Ovary (tissue), 9 donors: ENCODE results near the gene KIAA1328. TPM values are rescaled to one million over a fixed set of nuclear protein-coding genes. Genes with fewer than 3 reads are reported as not detected.

Source experiments
- DNase-seq, 5 donors: peaks; one replicate each; pipeline ENCODE4 v3.0.0-alpha.2; 2019 to 2020
- H3K27ac ChIP-seq, 2 donors: fragments of 200-600 bp; one replicate each; pipeline versions ENCODE4 v1.5.1 to v1.8.0; 2019 to 2022
- H3K27me3 ChIP-seq: fragments of 200-600 bp; one replicate; pipeline ENCODE4 v1.8.0; 2022
- H3K36me3 ChIP-seq: fragments of 200-600 bp; sonication (generic); one replicate; pipeline ENCODE4 v1.5.1; 2019
- H3K4me1 ChIP-seq: one replicate; pipeline ENCODE4 v1.8.1; 2013; ENCODE audit warnings: mild to moderate bottlenecking, moderate library complexity; ENCODE audit not compliant: insufficient read depth
- H3K4me3 ChIP-seq: fragments of 200-600 bp; sonication (generic); one replicate; pipeline ENCODE4 v1.5.1; 2017
- H3K9me3 ChIP-seq, 2 donors: fragments of 200-600 bp in 1 of 2; sonication (generic) in 1 of 2; one replicate each; pipeline versions ENCODE4 v1.5.1 to v1.8.1; 2013 to 2019; ENCODE audit warnings: mild to moderate bottlenecking in 1 of 2, moderate library complexity in 1 of 2
- EP300 ChIP-seq: sonication (generic); formaldehyde crosslinking; IDR thresholded peaks from one replicate; pipeline ENCODE4 v1.6.1; 2017; ENCODE audit warnings: antibody characterized with exemption
- POLR2A ChIP-seq: fragments of 450-650 bp; IDR thresholded peaks from one replicate; pipeline ENCODE4 v1.6.1; 2017; ENCODE audit warnings: antibody characterized with exemption, mild to moderate bottlenecking, moderate library complexity
- WGBS, 3 donors: extraction: QIAGEN DNeasy Blood & Tissue Kit in 1 of 3; methylation state at CpG; one replicate each; pipeline versions ENCODE4 v1.1.5 to v1.1.7; 2013 to 2017; 5-methylcytosine and 5-hydroxymethylcytosine counted together
- intact Hi-C, 4 donors: fragments of 100-400 bp; cut with DNase I; formaldehyde crosslinking; loops; one replicate each; pipeline versions ENCODE4 v1.11.0 to v1.15.1; 2022 to 2023
- polyA plus RNA-seq, 2 donors: library from polyadenylated mRNA; stranded (reverse); fragments of 200-250 nt in 1 of 2; fragments of 350-450 nt in 1 of 2; fragmentation: Illumina TruSeq in 1 of 2; extraction: RNeasy Lipid Tissue Mini Kit (QIAGEN cat#74804) in 1 of 2; gene quantifications; one replicate each; pipeline ENCODE4 v1.2.3, GENCODE V29; 2013 to 2014
- total RNA-seq, 7 donors: library from RNA; depleted of rRNA in 2 of 7; stranded (reverse); fragments of >200 nt in 2 of 7; fragmentation: NEBNext Ultra II Directional in 3 of 7; extraction: Animal tissue kit (Norgen Biotek cat#: 25700) in 3 of 7; gene quantifications; one replicate each; pipeline versions ENCODE4 v1.1.0 to v1.2.4, GENCODE V29; 2016 to 2023
- TF ChIP-seq, protein P1 (sequence below), 3 donors: fragments of 450-650 bp in 2 of 3; fragments of 200-600 bp in 1 of 3; IDR thresholded peaks; one replicate each; pipeline versions ENCODE4 v1.5.1 to v1.8.0; 2016 to 2022; ENCODE audit warnings: antibody characterized with exemption in 3 of 3, mild to moderate bottlenecking in 1 of 3
- donor health status: DM: no; HTN: no; CAD: no; lungs with moderate emphysema.
- donor health status: DM: no; HTN: no; CAD: no.
- donor health status: Bipolar disorder and iron deficiency.
- donor health status: DM: yes; HTN: yes; CAD: no.
- donor health status: DM: no; HTN: no; CAD: no.
- donor health status: DM: yes; HTN: yes; CAD: no.

The KIAA1328 gene
- total and polyA plus RNA-seq, 9 donors, result 6.7 to 38.3 (median 18.7) TPM

DNA sequence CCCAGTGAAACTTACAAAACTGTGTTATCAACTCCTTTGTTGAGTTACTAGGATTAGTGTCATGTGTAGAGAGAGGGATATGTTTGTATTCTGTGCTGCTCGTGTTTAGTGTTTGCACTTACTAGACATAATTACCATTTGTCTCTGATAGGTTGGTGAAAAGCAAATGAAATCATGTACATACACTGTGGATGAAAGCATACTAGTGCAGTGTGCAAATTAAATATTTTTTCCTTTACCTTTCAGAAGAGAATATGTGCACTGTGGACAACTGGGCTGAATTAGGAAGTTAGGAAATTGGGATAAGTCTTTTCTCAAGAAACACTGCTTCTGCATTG, 1.2 kb downstream of the KIAA1328 start:
- intact Hi-C loops, result no loop called here
- DNase-seq, result no peak
- Histone ChIP-seq H3K4me1 (no peaks in the 10 kb centered on the region), H3K27me3 (no peaks in the 10 kb centered on the region), H3K36me3 (no peaks in the 10 kb centered on the region), H3K27ac (peak overlapping the region in 1 of 2 donors; percentile 64), H3K4me3 (peak overlapping the region; percentile 52), H3K9me3 (no peaks in the 10 kb centered on the region)
- WGBS, 3 donors, result 14 to 28% (median 24%) methylated on average over 1 of the region's 1 CpG
- no peak for TF ChIP-seq POLR2A
- no peak for TF ChIP-seq EP300
- TF ChIP-seq, protein P1, sequence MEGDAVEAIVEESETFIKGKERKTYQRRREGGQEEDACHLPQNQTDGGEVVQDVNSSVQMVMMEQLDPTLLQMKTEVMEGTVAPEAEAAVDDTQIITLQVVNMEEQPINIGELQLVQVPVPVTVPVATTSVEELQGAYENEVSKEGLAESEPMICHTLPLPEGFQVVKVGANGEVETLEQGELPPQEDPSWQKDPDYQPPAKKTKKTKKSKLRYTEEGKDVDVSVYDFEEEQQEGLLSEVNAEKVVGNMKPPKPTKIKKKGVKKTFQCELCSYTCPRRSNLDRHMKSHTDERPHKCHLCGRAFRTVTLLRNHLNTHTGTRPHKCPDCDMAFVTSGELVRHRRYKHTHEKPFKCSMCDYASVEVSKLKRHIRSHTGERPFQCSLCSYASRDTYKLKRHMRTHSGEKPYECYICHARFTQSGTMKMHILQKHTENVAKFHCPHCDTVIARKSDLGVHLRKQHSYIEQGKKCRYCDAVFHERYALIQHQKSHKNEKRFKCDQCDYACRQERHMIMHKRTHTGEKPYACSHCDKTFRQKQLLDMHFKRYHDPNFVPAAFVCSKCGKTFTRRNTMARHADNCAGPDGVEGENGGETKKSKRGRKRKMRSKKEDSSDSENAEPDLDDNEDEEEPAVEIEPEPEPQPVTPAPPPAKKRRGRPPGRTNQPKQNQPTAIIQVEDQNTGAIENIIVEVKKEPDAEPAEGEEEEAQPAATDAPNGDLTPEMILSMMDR (IDR thresholded peaks at IDR 0.05), result no peak

DNA sequence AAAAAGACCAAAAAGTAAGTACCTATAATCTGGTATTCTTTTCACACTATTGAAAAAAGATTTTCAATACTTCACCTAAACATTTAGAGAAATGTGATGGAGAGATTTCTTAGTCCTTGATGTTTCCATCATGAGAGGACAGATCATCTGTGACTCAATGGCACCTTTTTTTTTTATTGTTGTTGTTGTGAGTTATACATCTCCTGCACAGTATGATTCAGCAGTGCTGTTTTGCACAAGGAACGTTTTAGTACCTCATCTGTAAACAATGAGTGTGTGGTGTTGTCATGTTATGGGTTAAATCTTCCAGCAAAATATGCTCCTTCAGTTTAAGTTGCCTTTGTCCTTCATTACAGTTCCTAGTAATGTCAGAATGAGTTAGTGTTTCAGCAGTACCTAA, 2.2 kb downstream of the KIAA1328 start:
- H3K9me3 ChIP-seq, result no peaks in the 10 kb centered on the region
- H3K27me3 ChIP-seq, result no peaks in the 10 kb centered on the region
- intact Hi-C loops, result no loop called here
- no peak overlapping the region for H3K27ac ChIP-seq
- no peaks in the 10 kb centered on the region for H3K36me3 ChIP-seq
- WGBS, 3 donors, result 6 to 15% (median 9%) methylated on average over 1 of the region's 1 CpG
- no peaks in the 10 kb centered on the region for H3K4me1 ChIP-seq
- TF ChIP-seq, protein P1 (IDR thresholded peaks at IDR 0.05), result no peak
- TF ChIP-seq EP300 (no peak), POLR2A (no peak)
- no peak overlapping the region for H3K4me3 ChIP-seq
- no peak for DNase-seq

DNA sequence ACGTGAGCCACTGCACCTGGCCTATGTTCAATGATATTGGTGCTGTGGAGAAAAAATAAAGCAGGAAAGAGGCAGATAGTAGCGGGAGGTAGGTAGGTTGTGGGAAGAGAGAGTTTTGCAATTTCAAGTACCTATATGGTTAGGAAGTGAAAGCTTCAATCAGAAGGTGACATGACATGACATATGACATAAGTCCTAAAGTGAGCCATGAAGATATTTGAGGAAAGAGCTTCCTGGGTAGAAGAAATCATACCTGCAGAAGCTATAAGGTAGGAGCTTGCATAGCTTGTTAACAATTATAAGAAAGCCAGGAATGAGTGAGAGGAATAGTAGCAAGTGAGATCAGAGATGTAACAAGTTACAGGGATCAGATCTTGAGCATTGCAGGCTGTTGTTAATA, 4.2 kb downstream of the KIAA1328 start:
- no peak for TF ChIP-seq EP300
- Histone ChIP-seq H3K27me3 (no peaks in the 10 kb centered on the region), H3K4me1 (no peaks in the 10 kb centered on the region), H3K27ac (no peak overlapping the region), H3K36me3 (no peaks in the 10 kb centered on the region), H3K9me3 (no peaks in the 10 kb centered on the region), H3K4me3 (no peak overlapping the region)
- DNase-seq, result no peak
- intact Hi-C loops, result no loop called here
- 85 to 97% (median 96%) methylated on average over 2 of the region's 2 CpGs for WGBS, 3 donors

DNA sequence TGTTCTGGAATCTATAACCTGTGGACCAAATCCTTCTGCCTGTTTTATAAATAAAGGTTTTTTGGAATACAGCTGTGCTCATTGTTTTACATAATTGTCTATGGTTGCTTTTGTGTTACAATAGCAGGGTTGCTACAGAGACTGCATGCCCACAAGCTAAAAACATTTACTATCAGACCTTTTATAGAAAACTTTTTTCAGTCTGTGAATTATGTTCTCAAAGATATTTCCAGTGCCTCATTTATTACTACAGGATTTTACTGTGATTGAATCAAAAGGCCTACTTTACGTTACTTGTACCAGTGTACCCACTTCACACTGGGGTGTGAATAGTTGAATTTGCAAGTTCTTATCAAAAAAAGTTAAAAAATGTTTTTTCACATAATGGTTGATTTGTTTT, 7.0 kb downstream of the KIAA1328 start:
- no peak for DNase-seq
- Histone ChIP-seq H3K4me1 (no peaks in the 10 kb centered on the region), H3K9me3 (no peaks in the 10 kb centered on the region), H3K27ac (no peak overlapping the region), H3K27me3 (no peaks in the 10 kb centered on the region), H3K4me3 (no peak overlapping the region), H3K36me3 (no peaks in the 10 kb centered on the region)
- 94 to 97% (median 94%) methylated on average over 1 of the region's 1 CpG for WGBS, 3 donors
- intact Hi-C loops, result no loop called here
- no peak for TF ChIP-seq EP300
- no peak for TF ChIP-seq POLR2A
- TF ChIP-seq, protein P1 (IDR thresholded peaks at IDR 0.05), result no peak

DNA sequence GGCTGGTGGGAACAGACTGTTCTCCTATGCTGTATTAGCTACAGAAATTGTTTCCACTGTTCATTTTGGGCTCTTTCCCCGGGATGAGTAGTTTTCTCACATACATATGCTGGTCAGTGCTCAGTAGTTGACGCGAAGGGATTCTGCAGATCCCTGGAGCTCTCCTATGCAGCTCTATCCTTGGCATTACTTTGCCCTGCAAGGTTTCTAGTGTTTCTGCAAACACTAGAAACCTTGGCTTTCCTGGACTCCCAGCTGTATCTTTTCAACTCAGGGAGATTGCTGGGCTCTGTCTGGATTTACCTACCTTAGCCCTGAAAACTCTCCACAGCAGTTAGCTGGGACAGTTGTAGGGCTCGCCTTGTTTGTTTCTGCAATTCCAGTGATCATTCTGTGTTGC, 10.9 kb downstream of the KIAA1328 start:
- no peaks in the 10 kb centered on the region for H3K4me1 ChIP-seq
- H3K4me3 ChIP-seq, result no peak overlapping the region
- no peak for TF ChIP-seq POLR2A
- TF ChIP-seq, protein P1 (IDR thresholded peaks at IDR 0.05), result no peak
- TF ChIP-seq EP300, result no peak
- H3K27ac ChIP-seq, result no peak overlapping the region
- H3K27me3 ChIP-seq, result no peaks in the 10 kb centered on the region
- no peaks in the 10 kb centered on the region for H3K36me3 ChIP-seq
- 91 to 98% (median 93%) methylated on average over 4 of the region's 4 CpGs for WGBS, 3 donors
- intact Hi-C loops, result no loop called here
- DNase-seq, result no peak
- H3K9me3 ChIP-seq, result no peaks in the 10 kb centered on the region
